K562 (cell line): ENCODE measurements around the gene TFPT. TPM values are rescaled to one million over a fixed set of nuclear protein-coding genes. Genes with fewer than 3 reads are reported as not detected.

ENCODE experiments used
- ATAC-seq: fragments of 200-7000 bp; cut with Tn5 transposase; 3 replicates; pipeline ENCODE4 v1.9.1; 2020; ENCODE audit warnings: moderate library complexity
- BruUV-seq: library from RNA; stranded (reverse); fragments of 400-500 nt; replicated peaks from 2 replicates; lab custom pipeline; 2021; lab: Mats Ljungman, UMichigan
- CTCF ChIA-PET: fragments of 300-600 bp; formaldehyde crosslinking; extraction: SDS; loops from one replicate; lab custom pipeline; 2021; ENCODE audit warnings: low intra/inter-chr PET ratio; lab: Yijun Ruan, JAX
- POLR2A ChIA-PET: fragments of 300-600, 350-650 bp; sonication (Branson Sonifier 250); formaldehyde crosslinking; extraction: SDS; loops from one replicate; lab custom pipeline; 2021; ENCODE audit warnings: antibody characterized with exemption, inconsistent platforms; lab: Yijun Ruan, JAX
- DNase-seq, 4 experiments: peaks; one replicate each; pipeline versions ENCODE4 v3.0.0 to v3.0.0-alpha.2; 2011 to 2018; ENCODE audit warnings: low spot score in 3 of 4, mixed read lengths in 3 of 4; ENCODE audit errors: extremely low read depth in 1 of 4
- FAIRE-seq: peaks from 2 replicates; lab custom pipeline; 2011; peaks lifted over from hg19 to GRCh38; lab: Jason Lieb, UNC
- H2AFZ ChIP-seq: 2 replicates; pipeline ENCODE4 v1.6.0; 2011; ENCODE audit warnings: low read depth, low read length, control low read depth, inconsistent platforms
- H3K27ac ChIP-seq: fragments of 200-600 bp; 3 replicates; pipeline ENCODE4 v1.8.0; 2011; ENCODE audit warnings: low read depth, mild to moderate bottlenecking, control low read depth, inconsistent platforms, low read length, moderate library complexity, mixed read lengths; ENCODE audit errors: extremely low read depth
- H3K27me3 ChIP-seq, 2 experiments: fragments of 300-600 bp in 1 of 2; 2 replicates in 1 of 2; 3 replicates in 1 of 2; pipeline versions ENCODE4 v1.6.0 to v1.8.0; 2011; ENCODE audit warnings: inconsistent platforms in 2 of 2, low read length in 2 of 2, mild to moderate bottlenecking in 1 of 2, mixed read lengths in 1 of 2, moderate library complexity in 1 of 2; ENCODE audit not compliant: control insufficient read depth in 2 of 2, insufficient read depth in 2 of 2
- H3K36me3 ChIP-seq: fragments of 300-600 bp; 3 replicates; pipeline ENCODE4 v1.8.0; 2011; ENCODE audit warnings: mild to moderate bottlenecking, low read length, inconsistent platforms; ENCODE audit not compliant: control insufficient read depth, insufficient read depth
- H3K4me1 ChIP-seq, 2 experiments: fragments of 200-600 bp in 1 of 2; replicated peaks in 1 of 2; 2 replicates in 1 of 2; 3 replicates in 1 of 2; pipeline versions ENCODE4 v1.5.1 to v1.8.0; 2011; ENCODE audit warnings: inconsistent platforms in 2 of 2, low read length in 2 of 2, mild to moderate bottlenecking in 1 of 2, mixed read lengths in 1 of 2, moderate library complexity in 1 of 2; ENCODE audit not compliant: control insufficient read depth in 2 of 2, insufficient read depth in 2 of 2
- H3K4me2 ChIP-seq: 2 replicates; pipeline ENCODE4 v1.6.1; 2011; ENCODE audit warnings: low read length, control low read depth, inconsistent platforms, mixed read lengths; ENCODE audit not compliant: insufficient read depth
- H3K4me3 ChIP-seq: fragments of 200-600 bp; sonication (generic), shearing (Covaris generic); 2 replicates; pipeline ENCODE4 v1.5.1; 2016; ENCODE audit warnings: control low read depth, inconsistent platforms
- H3K79me2 ChIP-seq: fragments of 200-600 bp; 3 replicates; pipeline ENCODE4 v1.8.0; 2011; ENCODE audit warnings: low read length, inconsistent platforms; ENCODE audit not compliant: control insufficient read depth, insufficient read depth
- H3K9ac ChIP-seq, 2 experiments: 2 replicates each; pipeline versions ENCODE4 v1.6.0 to v1.6.1; 2011; ENCODE audit warnings: low read depth in 2 of 2, low read length in 2 of 2, control low read depth in 1 of 2, inconsistent platforms in 1 of 2, mild to moderate bottlenecking in 1 of 2, mixed read lengths in 1 of 2; ENCODE audit not compliant: insufficient read depth in 1 of 2
- H3K9me1 ChIP-seq: one replicate; pipeline ENCODE4 v1.6.0; 2011; ENCODE audit warnings: inconsistent platforms, mild to moderate bottlenecking, low read length, moderate library complexity; ENCODE audit not compliant: control insufficient read depth, insufficient read depth
- H3K9me3 ChIP-seq: replicated peaks from 2 replicates; pipeline ENCODE4 v1.5.1; 2011; ENCODE audit warnings: low read depth, low read length, inconsistent platforms; ENCODE audit not compliant: control insufficient read depth, insufficient read depth
- H4K20me1 ChIP-seq: replicated peaks from 2 replicates; pipeline ENCODE4 v1.6.1; 2011; ENCODE audit warnings: low read length, inconsistent platforms, mixed read lengths; ENCODE audit not compliant: control insufficient read depth, insufficient read depth
- GABPB1 ChIP-seq: sonication (generic); formaldehyde crosslinking; IDR thresholded peaks from 2 replicates; pipeline ENCODE4 v1.8.0; 2022; ENCODE audit warnings: mild to moderate bottlenecking, missing genetic modification reagents
- HCFC1 ChIP-seq: IDR thresholded peaks from 2 replicates; pipeline ENCODE4 v1.6.1; 2012; ENCODE audit warnings: low read depth, low read length, improper control_type of control experiment
- ZNF584 ChIP-seq: fragments of 200-800 bp; sonication (Bioruptor generic); IDR thresholded peaks from 2 replicates; pipeline ENCODE4 v1.6.1; 2016; ENCODE audit warnings: low read depth, mild to moderate bottlenecking, missing genetic modification characterization, missing compliant biosample characterization
- ZNF780A ChIP-seq: fragments of 250-450 bp; sonication (Bioruptor Pico); IDR thresholded peaks from 2 replicates; pipeline ENCODE4 v1.5.0; 2021; ENCODE audit warnings: mild to moderate bottlenecking
- WGBS: fragments of 100-300 bp; shearing (Covaris generic); methylation state at CpG from one replicate; pipeline ENCODE4 v1.1.6; 2016; ENCODE audit warnings: low coverage, mixed read lengths; ENCODE audit not compliant: insufficient coverage; ENCODE audit errors: missing lambda C conversion rate; 5-methylcytosine and 5-hydroxymethylcytosine counted together
- in situ Hi-C: fragments of 300-500 bp; cut with MboI; formaldehyde crosslinking; loops from 4 replicates; pipeline ENCODE4 v1.15.0; 2018; ENCODE audit warnings: inconsistent platforms, mixed read lengths
- intact Hi-C: fragments of 100-400 bp; cut with micrococcal nuclease; formaldehyde crosslinking; loops from 2 replicates; pipeline ENCODE4 v1.14.2; 2022
- polyA plus RNA-seq, 8 experiments: library from polyadenylated mRNA; depleted of rRNA in 4 of 8; stranded (reverse) in 5 of 8; unstranded in 3 of 8; fragments of >200 nt; fragmentation: Nextera tagmentation in 2 of 8; fragmentation: Illumina TruSeq in 1 of 8; extraction: Ambion mirVana in 2 of 8; extraction: Trizol in 1 of 8; gene quantifications; 2 replicates each; pipeline versions ENCODE4 v1.2.1 to v1.2.3, GENCODE V29; 2011 to 2014; ENCODE audit warnings: inconsistent platforms in 1 of 8, missing spikeins in 1 of 8
- total RNA-seq, 7 experiments: library from RNA; depleted of rRNA in 6 of 7; stranded (reverse); fragments of >200 nt in 6 of 7; fragmentation: Illumina TruSeq in 2 of 7; extraction: Trizol in 2 of 7; gene quantifications; 2 replicates each; pipeline versions ENCODE4 v1.2.1 to v1.2.3, GENCODE V29; 2011 to 2021; ENCODE audit warnings: low replicate concordance in 1 of 7
- TF ChIP-seq, protein P1 (sequence below): sonication (generic); formaldehyde crosslinking; IDR thresholded peaks from 2 replicates; pipeline ENCODE4 v1.8.0; 2022; ENCODE audit warnings: missing genetic modification reagents, mild to moderate bottlenecking, borderline replicate concordance
- TF ChIP-seq, protein P2 (sequence below): sonication (generic); formaldehyde crosslinking; IDR thresholded peaks from 2 replicates; pipeline ENCODE4 v1.8.1; 2023; ENCODE audit warnings: missing genetic modification reagents, mild to moderate bottlenecking, borderline replicate concordance

TFPT gene
- total and polyA plus RNA-seq, 9 of the 15 experiments (the other 6 are each of a cell fraction or from before 2014, with no cell fraction given), result 0.72 to 16.4 (median 9.2) TPM

DNA sequence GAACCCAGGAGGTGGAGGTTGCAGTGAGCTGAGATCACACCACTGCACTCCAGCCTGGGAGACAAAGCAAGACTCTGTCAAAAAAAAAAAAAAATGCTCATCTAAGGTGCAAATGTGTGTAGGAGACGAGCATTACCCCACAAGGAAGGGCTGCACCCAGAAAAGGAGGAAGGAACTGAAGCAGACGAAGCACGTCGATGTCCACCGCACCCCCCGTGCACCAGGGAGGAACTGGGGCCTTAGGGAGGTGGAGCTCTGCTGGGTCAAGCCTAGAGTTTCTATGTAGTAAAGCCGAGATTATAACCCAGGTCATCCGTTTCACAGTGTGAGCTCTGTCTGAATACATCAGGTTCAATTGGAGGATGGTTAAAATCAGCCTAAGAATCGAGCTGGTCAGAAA is 52.8 kb downstream of the TFPT start:
- no peak for FAIRE-seq
- POLR2A ChIA-PET, result interaction anchor here (0.6 kb wide), 1 partner anchor 57 kb away, joined by 3 read pairs; no protein-coding TSS in a partner anchor

More for the DNA sequence above, 52.8 kb downstream of the TFPT start:
- ATAC-seq (no peak), DNase-seq (peak in 2 of 4 experiments; percentile 4 to 5)
- intact Hi-C loops, result no loop called here
- 1% methylated on average over 9 of the region's 9 CpGs for WGBS
- Histone ChIP-seq H3K9ac (no peak overlapping the region), H3K9me3 (no peaks in the 10 kb centered on the region), H3K27me3 (peaks cover 33 to 71% of the 10 kb centered on the region in 2 experiments), H4K20me1 (no peaks in the 10 kb centered on the region), H3K27ac (no peak overlapping the region), H3K9me1 (no peaks in the 10 kb centered on the region), H3K79me2 (no peaks in the 10 kb centered on the region), H3K4me2 (no peak overlapping the region), H3K4me1 (no peaks in the 10 kb centered on the region; a peak in 1 of 5 replicates), H3K4me3 (no peak overlapping the region), H2AFZ (no peak overlapping the region), H3K36me3 (no peaks in the 10 kb centered on the region)
- CTCF ChIA-PET, result no interaction called here
- TF ChIP-seq, protein P1, sequence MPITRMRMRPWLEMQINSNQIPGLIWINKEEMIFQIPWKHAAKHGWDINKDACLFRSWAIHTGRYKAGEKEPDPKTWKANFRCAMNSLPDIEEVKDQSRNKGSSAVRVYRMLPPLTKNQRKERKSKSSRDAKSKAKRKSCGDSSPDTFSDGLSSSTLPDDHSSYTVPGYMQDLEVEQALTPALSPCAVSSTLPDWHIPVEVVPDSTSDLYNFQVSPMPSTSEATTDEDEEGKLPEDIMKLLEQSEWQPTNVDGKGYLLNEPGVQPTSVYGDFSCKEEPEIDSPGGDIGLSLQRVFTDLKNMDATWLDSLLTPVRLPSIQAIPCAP, result no peak
- TF ChIP-seq ZNF584 (CRISPR knock-in tag) (no peak), ZNF780A (CRISPR knock-in tag) (no peak), HCFC1 (no peak), GABPB1 (CRISPR knock-in tag) (no peak)
- TF ChIP-seq, protein P2, sequence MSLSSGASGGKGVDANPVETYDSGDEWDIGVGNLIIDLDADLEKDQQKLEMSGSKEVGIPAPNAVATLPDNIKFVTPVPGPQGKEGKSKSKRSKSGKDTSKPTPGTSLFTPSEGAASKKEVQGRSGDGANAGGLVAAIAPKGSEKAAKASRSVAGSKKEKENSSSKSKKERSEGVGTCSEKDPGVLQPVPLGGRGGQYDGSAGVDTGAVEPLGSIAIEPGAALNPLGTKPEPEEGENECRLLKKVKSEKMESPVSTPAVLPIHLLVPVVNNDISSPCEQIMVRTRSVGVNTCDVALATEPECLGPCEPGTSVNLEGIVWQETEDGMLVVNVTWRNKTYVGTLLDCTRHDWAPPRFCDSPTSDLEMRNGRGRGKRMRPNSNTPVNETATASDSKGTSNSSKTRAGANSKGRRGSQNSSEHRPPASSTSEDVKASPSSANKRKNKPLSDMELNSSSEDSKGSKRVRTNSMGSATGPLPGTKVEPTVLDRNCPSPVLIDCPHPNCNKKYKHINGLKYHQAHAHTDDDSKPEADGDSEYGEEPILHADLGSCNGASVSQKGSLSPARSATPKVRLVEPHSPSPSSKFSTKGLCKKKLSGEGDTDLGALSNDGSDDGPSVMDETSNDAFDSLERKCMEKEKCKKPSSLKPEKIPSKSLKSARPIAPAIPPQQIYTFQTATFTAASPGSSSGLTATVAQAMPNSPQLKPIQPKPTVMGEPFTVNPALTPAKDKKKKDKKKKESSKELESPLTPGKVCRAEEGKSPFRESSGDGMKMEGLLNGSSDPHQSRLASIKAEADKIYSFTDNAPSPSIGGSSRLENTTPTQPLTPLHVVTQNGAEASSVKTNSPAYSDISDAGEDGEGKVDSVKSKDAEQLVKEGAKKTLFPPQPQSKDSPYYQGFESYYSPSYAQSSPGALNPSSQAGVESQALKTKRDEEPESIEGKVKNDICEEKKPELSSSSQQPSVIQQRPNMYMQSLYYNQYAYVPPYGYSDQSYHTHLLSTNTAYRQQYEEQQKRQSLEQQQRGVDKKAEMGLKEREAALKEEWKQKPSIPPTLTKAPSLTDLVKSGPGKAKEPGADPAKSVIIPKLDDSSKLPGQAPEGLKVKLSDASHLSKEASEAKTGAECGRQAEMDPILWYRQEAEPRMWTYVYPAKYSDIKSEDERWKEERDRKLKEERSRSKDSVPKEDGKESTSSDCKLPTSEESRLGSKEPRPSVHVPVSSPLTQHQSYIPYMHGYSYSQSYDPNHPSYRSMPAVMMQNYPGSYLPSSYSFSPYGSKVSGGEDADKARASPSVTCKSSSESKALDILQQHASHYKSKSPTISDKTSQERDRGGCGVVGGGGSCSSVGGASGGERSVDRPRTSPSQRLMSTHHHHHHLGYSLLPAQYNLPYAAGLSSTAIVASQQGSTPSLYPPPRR (CRISPR knock-in tag), result no peak
- in situ Hi-C loops, result no loop called here
- BruUV-seq, result no TSS peak
